ENCODE data around the gene TJP3. TPM values are rescaled to one million over a fixed set of nuclear protein-coding genes. Genes with fewer than 3 reads are reported as not detected.

Gene TJP3
- total and polyA plus RNA-seq, 2 experiments from 2014 or later: 18.2 to 23.9 TPM

- TF ChIP-seq ZNF462 (CRISPR knock-in tag; IDR thresholded peaks at IDR 0.05) (no peak), CTCF (conservative IDR thresholded peaks at IDR 0.05; ENCODE audit: low read depth in 2 of 2) (no peak), STAT1 (IDR thresholded peaks at IDR 0.05; ENCODE audit: unreplicated experiment) (no peak), CREB1 (CRISPR knock-in tag; IDR thresholded peaks at IDR 0.05; ENCODE audit: low read depth) (no peak), ZNF331 (CRISPR knock-in tag; IDR thresholded peaks at IDR 0.05; ENCODE audit: low read depth) (no peak), JUNB (IDR thresholded peaks at IDR 0.05; ENCODE audit: unreplicated experiment) (no peak)
These were observed 41.0 kb upstream of the TJP3 start (continued) for GRCh38 chr19:3667037-3667638.

GRCh38 chr19:3667766-3668165 is 40.4 kb upstream of the TJP3 start:
- no peaks in the 10 kb centered on the region for H3F3A ChIP-seq (replicated peaks; ENCODE audit: low read depth)
- Mint-ChIP-seq H3K4me1 (peaks cover 18% of the 10 kb centered on the region; the same call in 2 of the 3 replicates), H3K27me3 (ENCODE audit: insufficient read depth, low read depth, poor library complexity) (peaks cover 8% of the 10 kb centered on the region), H3K27ac (no peak overlapping the region), H3K4me3 (no peak overlapping the region), H3K36me3 (ENCODE audit: low read depth) (peaks cover 13% of the 10 kb centered on the region; the same call in 2 of the 3 replicates), H3K9me3 (no peaks in the 10 kb centered on the region)
- peaks cover 6% of the 10 kb centered on the region; the same call in 1 of the 2 replicates for H3K4me1 ChIP-seq (ENCODE audit: insufficient read depth)
- no peaks in the 10 kb centered on the region for H3K36me3 ChIP-seq (ENCODE audit: insufficient read depth)
- H3K27ac ChIP-seq (ENCODE audit: low read depth): peak overlapping the region; percentile 39; the same call in 1 of the 2 replicates
- no peaks in the 10 kb centered on the region; the same call in 1 of the 2 replicates for H4K20me1 ChIP-seq (replicated peaks; ENCODE audit: insufficient read depth)
- no peak for ATAC-seq
- DNase-seq (ENCODE audit: low spot score): no peak
- no peaks in the 10 kb centered on the region for H3K9me2 ChIP-seq (ENCODE audit: insufficient read depth)
- no peaks in the 10 kb centered on the region for H3K27me3 ChIP-seq (ENCODE audit: insufficient read depth)
- no peak overlapping the region for H3K4me3 ChIP-seq
- H2AFZ ChIP-seq: no peak overlapping the region
- 0 out of 2 replicates have a peak, but pooled peaks cover 4% of the 10 kb centered on the region for H3K79me2 ChIP-seq (replicated peaks; ENCODE audit: insufficient read depth)
- H3K4me2 ChIP-seq: no peak overlapping the region
- TF ChIP-seq ETS1 (IDR thresholded peaks at IDR 0.05): no peak
- TF ChIP-seq POLR2AphosphoS5 (IDR thresholded peaks at IDR 0.05; ENCODE audit: low read depth): no peak
- TF ChIP-seq STAT1 (IDR thresholded peaks at IDR 0.05; ENCODE audit: unreplicated experiment): no peak
- no peak for TF ChIP-seq CTCF (conservative IDR thresholded peaks at IDR 0.05; ENCODE audit: low read depth in 2 of 2)
- TF ChIP-seq ZNF331 (CRISPR knock-in tag; IDR thresholded peaks at IDR 0.05; ENCODE audit: low read depth): no peak

Measured in GM23338 (cell line).